ENCODE measurements around the gene EIF2AK3.
A peak's percentile ranks its signal among the peaks of the same experiment; 100 is the strongest.
"Not testable (repeated sequence)": the region's sequence is repeated elsewhere in the genome, so short reads cannot be mapped to it uniquely, and the experiment has no call there.

The EIF2AK3 gene

DNA sequence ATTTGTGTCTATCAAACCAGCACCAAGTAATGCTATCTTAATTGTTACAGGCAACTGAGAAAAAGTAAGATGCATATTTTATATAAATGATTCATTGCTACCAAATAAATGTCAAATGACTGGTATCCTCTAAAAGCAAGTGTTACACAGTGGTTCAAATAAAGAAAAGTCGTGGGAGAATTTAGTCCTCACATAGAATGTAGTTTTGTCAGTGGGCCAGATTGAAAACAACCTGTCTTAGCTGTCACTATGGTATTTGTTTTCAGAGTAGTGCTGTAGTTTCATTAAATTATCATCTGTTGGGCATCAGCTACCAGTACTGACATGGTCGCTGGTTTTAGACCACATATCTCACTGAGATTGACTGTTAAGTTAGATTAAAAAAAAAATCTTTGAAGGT lies 10.2 kb upstream of the EIF2AK3 start:
- DNase-seq (ENCODE audit: low read depth in 2 of 2, low spot score in 1 of 2) = no peak

DNA sequence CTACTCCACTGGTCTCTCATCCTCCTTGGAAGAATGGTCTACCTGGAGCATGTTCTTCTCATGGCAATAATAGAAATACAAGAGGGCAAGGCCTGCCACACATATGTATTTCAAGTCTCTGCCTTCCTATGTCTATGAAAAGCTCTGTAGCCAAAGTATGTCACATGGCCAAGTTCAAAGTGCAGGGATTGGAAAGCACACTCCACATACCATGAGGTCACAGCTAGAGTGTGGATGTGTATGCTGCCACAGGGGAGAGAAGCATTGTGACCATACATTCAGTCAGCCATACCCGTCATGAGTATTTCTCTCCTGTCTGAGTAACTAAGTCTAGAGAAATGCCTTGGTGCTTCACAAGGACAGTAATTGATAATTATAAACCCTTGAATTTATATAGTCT lies 8.8 kb upstream of the EIF2AK3 start:
- no peak for DNase-seq (ENCODE audit: low read depth in 2 of 2, low spot score in 1 of 2)

DNA sequence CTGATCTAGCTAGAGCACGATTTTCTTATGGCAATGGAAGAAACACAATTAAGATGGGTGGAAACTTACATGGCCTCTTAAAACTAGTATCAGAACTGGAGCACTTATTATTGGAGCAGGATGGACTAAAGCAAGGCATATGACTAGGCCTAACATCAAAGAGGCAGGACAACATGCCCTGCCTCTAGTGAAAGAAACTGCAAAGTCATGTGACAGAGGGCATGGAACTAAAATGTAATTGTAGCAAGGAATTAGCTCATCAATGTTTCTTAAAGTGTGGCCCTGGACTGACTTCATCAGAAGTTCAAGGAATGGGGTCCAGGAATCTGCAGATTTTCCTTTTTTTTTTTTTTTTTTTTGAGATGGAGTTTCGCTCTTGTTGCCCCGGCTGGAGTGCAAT lies 5.3 kb upstream of the EIF2AK3 start:
- DNase-seq (ENCODE audit: low read depth in 2 of 2, low spot score in 1 of 2) = no peak

DNA sequence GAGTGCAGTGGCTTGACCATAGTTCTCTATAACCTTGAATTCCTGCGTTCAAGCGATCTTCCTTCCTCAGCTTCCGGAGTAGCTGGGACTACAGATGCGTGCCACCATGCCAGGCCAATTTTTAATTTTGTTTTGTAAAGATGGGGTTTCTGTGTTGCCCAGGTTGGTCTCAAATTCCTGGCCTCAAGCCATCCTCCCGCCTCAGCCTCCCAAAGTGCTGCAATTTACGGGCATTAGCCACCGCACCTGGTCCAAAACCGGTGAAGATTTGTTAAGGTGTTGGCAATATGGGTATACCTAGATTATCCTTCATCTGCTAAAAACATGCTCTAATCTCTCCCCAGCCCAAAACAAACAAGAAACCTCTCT lies 1.3 kb upstream of the EIF2AK3 start:
- no peak for DNase-seq (ENCODE audit: low read depth in 2 of 2, low spot score in 1 of 2)

DNA sequence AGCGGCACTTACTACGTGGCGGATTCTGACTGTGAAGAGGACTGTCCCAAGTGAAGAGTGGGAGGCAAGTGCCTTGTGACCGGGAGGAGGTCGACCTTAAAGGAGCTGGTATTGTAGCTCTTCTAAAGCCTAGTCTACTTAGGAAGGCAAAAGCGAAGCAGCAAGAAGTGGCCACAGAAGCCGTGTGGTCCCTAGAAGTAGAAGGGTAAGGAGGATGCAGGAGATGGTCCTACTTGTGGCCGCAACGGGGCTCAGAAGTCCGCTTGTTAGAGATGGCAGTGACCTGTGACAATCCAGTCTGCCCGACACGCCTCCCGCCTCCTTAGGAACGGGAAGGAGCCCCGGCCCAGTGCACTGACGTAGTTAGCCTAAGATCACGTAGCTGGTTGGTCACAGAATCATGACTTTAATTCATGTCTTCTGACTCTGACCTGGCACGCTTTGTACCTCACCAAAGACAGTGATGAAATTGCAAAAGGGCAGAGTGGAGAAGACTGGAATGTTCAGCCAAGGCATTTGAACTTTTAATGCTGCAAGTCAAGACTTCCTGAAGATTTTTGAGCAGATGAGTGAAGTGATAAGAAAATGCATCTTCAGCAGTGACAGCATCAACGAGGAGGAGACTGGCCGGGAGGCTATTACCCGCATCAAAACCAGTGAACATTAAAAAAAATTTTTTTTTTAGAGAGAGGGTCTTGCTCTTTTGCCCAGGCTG lies 749 bp upstream of the EIF2AK3 start:
- DNase-seq (ENCODE audit: low read depth in 2 of 2, low spot score in 1 of 2) = peak in 1 of 2 donors; percentile 51

DNA sequence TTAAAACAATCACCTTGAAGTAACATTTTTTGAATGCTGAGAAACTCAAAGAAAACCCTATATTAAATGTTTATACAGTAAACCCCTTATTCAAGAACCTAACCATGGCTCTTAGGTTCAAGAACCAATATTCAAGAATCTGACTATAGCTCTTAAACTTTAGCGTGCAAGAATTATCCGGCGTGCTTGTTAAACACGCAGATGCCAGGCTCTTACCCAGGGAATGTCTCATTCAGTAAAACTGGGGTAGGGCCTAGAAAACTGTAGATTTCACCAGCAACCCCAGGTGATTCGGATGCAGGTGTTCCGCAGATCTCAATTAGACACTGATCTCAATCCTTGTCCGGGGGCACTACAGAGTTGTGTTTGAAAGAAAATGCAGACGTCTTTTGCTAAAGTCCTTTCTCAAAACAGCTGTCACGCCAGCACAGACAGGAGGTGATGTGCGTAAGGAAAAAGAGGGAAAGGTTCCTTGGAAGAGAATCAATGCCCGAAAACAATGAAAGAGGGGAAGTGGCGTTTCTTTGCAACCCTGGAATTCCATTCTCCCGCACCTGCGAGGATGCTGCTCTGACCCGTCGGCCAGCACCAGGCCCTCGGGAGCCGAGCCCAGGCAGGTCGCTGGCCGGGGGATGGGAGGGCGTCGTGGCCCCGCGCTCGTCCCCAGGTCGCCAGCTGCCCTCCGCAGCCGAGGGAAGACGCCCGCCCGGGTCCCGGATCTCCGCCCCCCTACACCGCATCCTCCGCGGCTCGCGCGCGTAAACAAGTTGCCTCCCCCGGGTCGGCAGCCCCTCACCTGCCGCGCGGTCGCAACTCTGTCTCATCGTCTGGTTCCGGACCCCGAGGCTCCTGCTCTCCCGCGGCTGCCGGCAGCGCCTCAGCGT lies 851 bp downstream of the EIF2AK3 start:
- peak; percentile 11 to 12 for DNase-seq (ENCODE audit: low read depth in 2 of 2, low spot score in 1 of 2)

DNA sequence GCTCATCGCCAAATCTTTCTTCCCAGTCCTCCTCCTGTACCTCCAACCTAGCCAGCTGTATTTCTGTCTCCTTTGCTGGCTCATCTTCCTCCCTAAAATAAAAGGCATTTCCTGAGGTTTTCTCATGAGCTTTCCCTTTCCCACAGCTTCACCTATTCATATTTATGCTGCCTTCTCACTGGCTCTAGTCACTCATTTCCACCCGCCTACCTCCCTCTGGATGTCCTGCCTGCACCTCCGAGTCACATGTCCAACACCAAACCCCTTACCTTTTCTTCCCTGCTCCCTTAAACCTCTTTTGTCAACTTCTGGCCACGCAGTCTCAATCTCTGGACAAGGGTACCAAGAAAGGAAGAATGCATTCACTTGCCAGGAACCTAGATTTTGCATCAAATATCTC lies 2.8 kb downstream of the EIF2AK3 start:
- no peak for DNase-seq (ENCODE audit: low read depth in 2 of 2, low spot score in 1 of 2)

DNA sequence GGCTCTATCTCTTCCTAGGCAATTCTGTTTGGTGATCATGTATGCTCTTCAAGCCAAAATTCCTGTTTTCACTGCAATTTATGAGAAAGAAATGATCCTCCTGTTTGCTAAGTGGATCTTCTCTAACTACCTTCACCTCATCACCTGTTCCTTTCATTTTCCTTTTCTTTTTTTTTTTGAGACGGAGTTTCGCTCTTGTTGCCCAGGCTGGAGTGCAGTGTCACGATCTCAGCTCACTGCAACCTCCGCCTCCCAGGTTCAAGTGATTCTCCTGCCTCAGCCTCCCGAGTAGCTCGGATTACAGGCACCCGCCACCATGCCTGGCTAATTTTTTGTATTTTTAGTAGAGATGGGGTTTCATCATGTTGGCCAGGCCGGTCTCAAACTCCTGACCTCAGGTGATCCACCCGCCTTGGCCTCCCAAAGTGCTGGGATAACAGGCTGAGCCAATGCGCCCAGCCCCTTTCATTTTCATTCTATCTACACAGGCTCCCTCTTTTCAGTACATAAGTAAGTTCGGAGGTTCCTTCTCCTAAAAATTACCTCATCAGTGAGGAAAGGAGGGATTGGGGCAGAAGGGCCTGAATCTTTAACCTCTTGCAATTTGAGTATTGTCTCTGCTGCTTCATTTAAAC lies 3.3 kb downstream of the EIF2AK3 start:
- not testable (repeated sequence) for DNase-seq (ENCODE audit: low read depth in 2 of 2, low spot score in 1 of 2)

DNA sequence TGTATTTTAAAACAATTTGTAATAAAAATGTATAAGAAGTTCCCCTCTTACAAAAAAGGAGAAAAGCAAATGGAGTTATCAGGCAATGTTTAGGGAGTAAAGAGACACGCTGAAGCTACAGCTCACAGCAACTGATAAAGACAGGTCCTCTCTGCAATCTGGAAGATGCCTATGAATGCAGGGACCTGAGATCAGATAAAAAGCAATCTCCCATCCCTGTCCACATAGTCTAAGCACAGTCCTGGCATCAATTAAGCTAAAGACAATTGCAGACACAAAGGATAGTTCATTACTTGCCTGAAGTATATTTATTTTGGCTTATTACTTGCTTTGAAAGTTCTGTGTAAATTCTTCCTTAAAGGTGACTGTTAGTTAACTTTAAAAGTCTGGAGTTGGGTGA lies 5.0 kb downstream of the EIF2AK3 start:
- DNase-seq (ENCODE audit: low read depth in 2 of 2, low spot score in 1 of 2) = no peak

DNA sequence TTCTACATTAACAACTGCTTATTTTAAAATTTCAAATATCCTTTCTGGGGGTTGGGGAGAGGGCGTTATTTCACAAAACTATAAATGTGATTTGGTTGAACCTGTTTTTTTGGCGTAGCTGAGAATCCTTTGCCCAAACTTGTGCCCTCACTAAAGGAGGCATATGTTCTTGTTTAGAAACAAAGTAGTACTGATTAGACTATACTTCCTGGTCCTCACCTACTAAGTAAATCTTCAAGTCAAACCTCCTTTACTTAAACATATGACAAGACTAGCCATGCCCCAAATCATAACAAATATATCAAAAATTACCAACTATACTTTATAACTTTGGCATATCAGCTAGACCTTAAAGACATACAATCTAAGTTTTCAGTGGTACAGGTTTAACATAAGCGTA lies 5.8 kb downstream of the EIF2AK3 start:
- DNase-seq (ENCODE audit: low read depth in 2 of 2, low spot score in 1 of 2) = no peak

DNA sequence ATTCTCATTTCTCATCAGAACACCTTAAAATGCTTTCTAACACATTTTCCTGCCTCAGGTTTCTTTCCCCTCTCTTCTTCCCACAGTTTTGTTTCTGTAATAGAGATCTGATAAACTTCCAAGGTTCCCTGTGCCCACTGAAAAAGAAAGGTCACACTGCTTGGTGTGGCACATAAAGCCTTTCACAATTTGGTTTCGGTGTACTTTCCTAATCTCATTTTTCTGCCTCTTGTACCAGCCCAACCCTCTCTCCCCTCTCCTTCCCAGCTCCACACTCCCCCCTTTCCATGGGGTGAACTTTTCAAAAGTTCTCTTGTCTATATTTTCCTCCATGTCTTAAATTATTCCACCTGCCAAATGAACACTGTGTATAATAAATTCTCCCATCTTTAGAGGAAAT lies 7.2 kb downstream of the EIF2AK3 start:
- no peak for DNase-seq (ENCODE audit: low read depth in 2 of 2, low spot score in 1 of 2)

DNA sequence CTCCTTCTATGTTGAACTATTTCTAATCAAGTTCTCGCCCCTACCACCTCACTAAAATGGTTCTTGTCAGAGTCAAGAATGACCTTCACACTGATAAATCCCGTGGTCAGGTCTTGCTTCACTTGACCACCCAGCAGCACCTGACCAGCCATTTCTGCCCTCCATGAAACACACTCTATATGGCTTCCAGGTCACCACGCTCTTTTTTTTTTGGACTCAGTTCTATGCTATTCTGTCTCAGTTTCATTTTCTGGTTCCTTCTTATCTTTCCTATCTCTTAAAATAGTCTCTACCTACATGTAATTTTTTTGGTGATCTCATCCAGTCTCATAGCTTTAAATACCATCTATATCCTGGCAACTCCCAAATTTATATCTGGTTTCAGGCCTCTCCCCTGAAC lies 11.4 kb downstream of the EIF2AK3 start:
- DNase-seq (ENCODE audit: low read depth in 2 of 2, low spot score in 1 of 2) = no peak

DNA sequence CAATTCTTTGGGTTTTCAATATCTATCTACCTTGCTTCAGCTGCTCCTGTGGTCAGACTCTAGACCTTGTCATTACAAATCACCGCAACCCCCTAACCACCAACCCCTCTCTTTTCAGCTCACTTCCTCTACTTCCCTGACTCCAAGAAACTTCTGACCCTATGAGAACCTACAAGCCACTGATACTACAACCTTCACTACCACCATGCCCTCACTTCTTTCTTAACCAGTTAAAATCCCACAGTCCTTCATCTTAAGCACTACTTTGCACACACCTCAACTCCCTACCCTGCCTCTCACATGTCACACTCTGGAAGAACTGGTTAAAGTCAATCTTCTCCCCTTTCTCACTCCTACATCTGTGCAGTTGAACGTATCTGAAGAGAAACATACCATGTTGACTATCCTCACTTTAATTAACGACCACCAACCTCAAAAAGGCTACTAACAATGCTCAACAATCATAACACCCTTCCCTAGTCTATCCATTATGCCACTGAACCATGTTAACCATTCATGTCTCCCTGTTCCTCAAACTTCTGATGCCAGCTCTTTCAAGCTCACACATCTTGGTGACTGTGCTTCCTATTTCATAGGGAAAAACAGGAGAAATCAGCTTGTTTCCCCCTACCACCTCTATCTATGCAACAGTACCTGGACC lies 12.6 kb downstream of the EIF2AK3 start:
- no peak for DNase-seq (ENCODE audit: low read depth in 2 of 2, low spot score in 1 of 2)

DNA sequence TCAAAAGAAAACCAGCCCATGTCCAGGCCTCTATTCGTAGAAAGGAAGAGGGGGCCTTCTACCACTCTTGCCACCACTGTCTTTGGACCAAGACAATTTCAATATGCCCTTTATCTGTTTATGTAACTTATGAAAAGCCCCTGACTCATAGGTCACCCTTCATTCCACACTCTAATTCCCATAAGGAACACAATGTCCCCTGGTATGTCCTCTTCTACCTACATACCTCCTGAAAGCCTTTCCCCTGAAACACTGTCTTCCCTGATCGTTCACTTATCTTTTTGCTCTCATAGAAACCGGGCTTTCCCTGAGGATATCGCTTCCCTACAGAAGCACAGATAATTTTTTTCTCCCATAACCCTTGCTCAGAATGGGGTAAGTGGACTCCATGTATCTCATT lies 13.3 kb downstream of the EIF2AK3 start:
- DNase-seq (ENCODE audit: low read depth in 2 of 2, low spot score in 1 of 2) = no peak

DNA sequence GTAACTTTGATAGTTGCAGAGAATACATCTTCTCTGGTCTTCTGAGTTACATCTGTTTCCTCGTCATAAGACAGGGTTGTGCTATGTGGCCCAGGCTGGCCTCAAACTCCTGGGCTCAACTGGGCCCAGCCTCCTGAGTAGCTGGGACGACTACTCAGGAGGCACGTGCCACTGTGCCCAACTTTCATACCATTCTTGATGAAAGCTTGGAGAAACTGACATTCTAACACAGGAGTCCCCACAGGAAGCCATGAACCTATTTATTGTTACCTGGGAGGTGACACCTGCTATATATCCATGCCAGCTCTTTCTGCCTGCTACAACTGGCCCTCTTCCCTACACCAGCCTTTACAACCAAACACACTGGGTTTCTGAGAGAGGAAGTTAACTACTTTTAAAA lies 19.1 kb downstream of the EIF2AK3 start:
- DNase-seq (ENCODE audit: low read depth in 2 of 2, low spot score in 1 of 2) = no peak

DNA sequence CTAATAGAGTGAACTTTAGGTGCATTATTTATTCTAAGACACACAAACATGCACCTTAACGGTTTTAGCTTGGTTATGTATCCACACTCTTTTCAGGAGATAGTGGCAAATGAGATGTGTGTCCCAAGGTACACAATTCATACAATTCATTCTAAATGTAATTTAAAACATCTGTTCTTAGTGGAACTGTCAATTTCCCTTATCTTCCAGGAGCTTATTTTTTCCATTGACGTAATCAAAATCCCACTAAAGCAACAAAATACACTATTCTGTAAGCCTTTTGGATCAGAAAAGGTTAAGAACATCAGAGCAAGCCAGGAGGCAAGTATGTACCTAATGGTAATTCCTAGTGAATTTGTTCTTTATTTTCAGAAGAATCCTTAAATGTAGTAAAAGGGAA lies 19.8 kb downstream of the EIF2AK3 start:
- no peak for DNase-seq (ENCODE audit: low read depth in 2 of 2, low spot score in 1 of 2)

DNA sequence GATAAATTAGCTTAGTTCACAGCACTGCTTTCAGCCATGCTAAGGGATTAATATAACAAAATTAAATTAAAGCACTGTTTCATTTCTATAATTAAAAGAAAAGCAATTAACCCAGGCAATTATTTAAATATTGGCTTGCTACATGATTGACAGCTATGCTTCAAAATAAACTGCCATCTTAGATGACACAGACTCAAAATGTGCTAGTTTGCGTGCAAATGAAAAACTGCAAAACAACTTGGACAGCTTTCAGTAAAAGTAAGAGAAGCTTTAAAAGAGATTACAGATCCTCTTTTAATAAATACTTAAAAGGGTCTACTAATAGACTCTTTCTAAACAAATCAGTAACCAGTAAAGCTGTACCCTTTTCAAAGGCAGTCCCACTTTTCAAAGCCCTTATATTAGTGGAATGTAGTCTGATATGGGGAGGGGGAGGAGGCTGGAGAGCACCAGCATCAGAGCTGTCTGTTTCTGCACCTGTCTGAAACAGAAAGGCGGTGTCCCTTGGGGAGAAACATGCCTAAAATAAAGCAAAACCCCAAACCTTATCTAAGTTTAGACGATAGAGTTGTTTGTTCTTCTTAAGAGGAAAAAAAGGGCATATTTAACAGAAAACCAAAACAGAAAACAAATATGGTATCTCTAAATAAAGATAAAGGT lies 20.8 kb downstream of the EIF2AK3 start:
- no peak for DNase-seq (ENCODE audit: low read depth in 2 of 2, low spot score in 1 of 2)

DNA sequence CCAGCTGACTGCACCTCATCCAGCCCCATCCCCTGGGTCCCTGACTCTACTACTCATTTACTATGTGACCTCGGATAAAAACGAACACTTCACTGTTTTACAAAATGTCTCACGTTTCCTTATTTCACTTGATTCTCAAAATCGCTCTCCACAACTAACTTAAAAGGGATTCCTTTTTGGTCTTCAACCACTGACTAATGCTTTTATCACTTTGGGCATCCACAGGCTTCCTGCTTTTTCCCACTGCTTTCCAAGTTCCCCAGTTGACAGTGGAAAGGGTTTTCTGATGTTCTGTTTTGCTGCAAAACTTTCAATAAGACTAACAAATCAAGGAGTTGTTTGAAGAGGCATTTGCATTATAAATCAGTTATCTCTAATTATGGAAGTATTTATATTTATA lies 24.1 kb downstream of the EIF2AK3 start:
- DNase-seq (ENCODE audit: low read depth in 2 of 2, low spot score in 1 of 2) = no peak

DNA sequence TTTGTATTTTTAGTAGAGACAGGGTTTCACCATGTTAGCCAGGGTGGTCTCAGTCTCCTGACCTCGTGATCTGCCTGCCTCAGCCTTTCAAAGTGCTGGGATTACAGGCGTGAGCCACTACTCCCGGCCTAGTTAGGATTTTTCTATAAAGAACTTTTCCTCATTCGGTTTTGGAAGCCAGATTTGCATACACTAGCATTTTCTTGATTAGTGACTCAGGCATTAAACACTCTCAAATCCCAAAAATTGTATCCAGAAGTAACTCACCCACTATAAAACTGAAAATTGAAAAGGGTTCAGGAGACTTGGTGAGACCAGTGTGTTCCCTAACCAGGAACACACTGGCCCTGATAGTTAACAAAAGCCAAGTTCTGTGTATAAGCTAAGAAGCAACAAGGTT lies 25.2 kb downstream of the EIF2AK3 start:
- no peak for DNase-seq (ENCODE audit: low read depth in 2 of 2, low spot score in 1 of 2)

DNA sequence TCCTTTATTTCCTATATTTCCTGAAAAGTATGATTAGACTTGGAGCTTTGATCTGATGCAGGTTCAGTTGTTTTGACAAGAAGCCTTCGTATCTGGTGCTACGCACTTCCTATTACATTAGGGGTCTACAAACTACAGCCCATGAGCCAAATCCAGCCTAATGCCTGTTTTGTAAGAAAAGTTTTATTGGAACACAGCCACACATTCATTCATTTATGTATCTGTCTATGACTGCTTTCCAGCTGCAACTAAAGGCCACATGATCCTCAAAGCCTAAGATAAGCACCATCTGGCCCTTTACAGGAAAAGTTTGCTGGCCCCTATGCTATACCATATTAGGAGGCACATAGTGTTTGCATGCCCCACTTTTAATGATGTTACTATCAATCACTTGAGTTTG lies 26.0 kb downstream of the EIF2AK3 start:
- DNase-seq (ENCODE audit: low read depth in 2 of 2, low spot score in 1 of 2) = no peak

DNA sequence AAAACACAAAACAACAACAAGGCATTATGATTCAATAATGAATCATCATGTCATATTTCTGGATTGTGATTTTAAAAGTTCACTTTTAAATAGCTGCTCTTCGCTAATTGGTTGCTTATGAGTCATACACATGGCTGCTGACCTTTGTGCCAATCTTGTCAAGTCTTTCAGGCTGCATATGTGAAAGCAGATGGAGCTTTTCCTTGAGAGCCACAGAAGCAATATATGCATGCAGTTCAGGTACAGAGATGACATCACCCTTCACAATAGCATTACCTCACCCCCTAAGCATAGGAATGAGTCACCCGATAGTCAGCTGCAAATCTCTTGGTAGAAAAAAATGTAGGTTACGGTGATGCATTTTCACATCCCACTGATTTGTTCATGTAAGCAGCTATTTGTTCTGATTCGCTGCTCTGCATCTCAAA lies 27.2 kb downstream of the EIF2AK3 start:
- DNase-seq (ENCODE audit: low read depth in 2 of 2, low spot score in 1 of 2) = no peak

Measured in stimulated activated CD8-positive, alpha-beta memory T cell treated with anti-CD3 and anti-CD28 coated beads, Interleukin-4, amount 100 ng/mL, for 1 hour (primary cell).